ENCODE results near the gene TBC1D23. TPM values are rescaled to one million over a fixed set of nuclear protein-coding genes. Genes with fewer than 3 reads are reported as not detected.
"Not testable (repeated sequence)": the region's sequence is repeated elsewhere in the genome, so short reads cannot be mapped to it uniquely, and the experiment has no call there.

TBC1D23 gene
- total RNA-seq, 5 donors from 2014 or later (not counting 1 experiment from before 2014, with no cell fraction given) = 26.4 to 33.4 (median 31.9) TPM

DNA sequence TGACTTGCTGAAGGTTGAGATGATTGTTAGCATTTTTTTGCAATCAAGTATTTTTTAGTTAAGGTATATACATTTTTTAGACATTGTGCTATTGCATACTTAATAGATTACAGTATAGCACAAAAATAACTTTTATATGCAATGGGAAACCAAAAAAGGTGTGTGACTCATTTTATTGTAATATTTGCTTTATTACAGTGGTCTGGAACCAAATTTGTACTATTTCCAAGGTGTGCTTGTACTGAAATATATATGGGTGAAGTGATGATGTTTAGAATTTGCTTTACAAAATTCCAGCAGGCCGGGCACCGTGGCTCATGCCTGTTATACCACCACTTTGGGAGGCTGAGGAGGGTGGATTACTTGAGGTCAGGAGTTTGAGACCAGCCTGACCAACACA is 29.1 kb upstream of the TBC1D23 start:
- no peak overlapping the region for H3K4me3 ChIP-seq (ENCODE audit: control insufficient read depth in 1 of 2, extremely low read depth in 1 of 2, low read length in 1 of 2)
- no peaks in the 10 kb centered on the region for H3K9me3 ChIP-seq
- no peaks in the 10 kb centered on the region for H3K36me3 ChIP-seq (ENCODE audit: control insufficient read depth in 2 of 2, extremely low read depth in 1 of 2, insufficient read depth in 1 of 2, low read length in 1 of 2)
- no peaks in the 10 kb centered on the region for H3K4me1 ChIP-seq (ENCODE audit: control insufficient read depth in 1 of 2, extremely low read depth in 1 of 2, insufficient read depth in 2 of 2, low read length in 2 of 2)
- POLR2A ChIA-PET = no interaction called here
- Mint-ChIP-seq H3K36me3 (no peaks in the 10 kb centered on the region), H3K27ac (no peak overlapping the region), H3K4me3 (no peak overlapping the region), H3K9me3 (no peaks in the 10 kb centered on the region), H3K4me1 (peaks cover 0 to 8% (median 5%) of the 10 kb centered on the region in 3 donors), H3K27me3 (peaks cover 1 to 5% of the 10 kb centered on the region in 2 donors)
- no peak for DNase-seq
- CTCF ChIA-PET = no interaction called here
- no peak for ATAC-seq (replicated peaks in 1 of 4)
- H3K27ac ChIP-seq (ENCODE audit: low read length) = no peak overlapping the region
- H3K27me3 ChIP-seq (replicated peaks in 1 of 2; ENCODE audit: control insufficient read depth in 2 of 2, extremely low read depth in 1 of 2, insufficient read depth in 2 of 2, low read length in 1 of 2) = no peaks in the 10 kb centered on the region
- WGBS (ENCODE audit: insufficient coverage) = 100% methylated on average over 2 of the region's 2 CpGs

DNA sequence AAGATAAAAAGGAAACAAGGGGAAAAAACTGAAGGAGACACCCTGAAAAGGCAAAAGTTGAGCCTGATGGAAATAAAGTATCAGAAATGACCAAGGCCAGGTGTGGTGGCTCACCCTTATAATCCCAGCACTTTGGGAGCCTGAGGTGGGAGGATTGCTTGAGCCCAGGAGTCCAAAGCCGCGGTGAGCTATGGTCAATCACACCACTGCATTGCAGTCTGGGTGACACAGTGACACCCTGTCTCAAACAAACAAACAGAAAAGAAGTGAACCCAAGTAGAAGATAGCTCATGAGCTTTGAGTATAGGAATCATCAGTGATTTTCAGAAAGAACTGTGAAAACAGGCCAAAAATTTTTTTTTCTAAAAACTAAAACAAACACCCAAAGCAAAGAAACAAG is 26.4 kb upstream of the TBC1D23 start:
- Histone ChIP-seq H3K4me1 (ENCODE audit: control insufficient read depth in 1 of 2, extremely low read depth in 1 of 2, insufficient read depth in 2 of 2, low read length in 2 of 2) (no peaks in the 10 kb centered on the region), H3K27me3 (replicated peaks in 1 of 2; ENCODE audit: control insufficient read depth in 2 of 2, extremely low read depth in 1 of 2, insufficient read depth in 2 of 2, low read length in 1 of 2) (peaks cover 0 to 3% of the 10 kb centered on the region in 2 experiments), H3K4me3 (ENCODE audit: control insufficient read depth in 1 of 2, extremely low read depth in 1 of 2, low read length in 1 of 2) (no peak overlapping the region), H3K36me3 (ENCODE audit: control insufficient read depth in 2 of 2, extremely low read depth in 1 of 2, insufficient read depth in 1 of 2, low read length in 1 of 2) (no peaks in the 10 kb centered on the region), H3K9me3 (no peaks in the 10 kb centered on the region), H3K27ac (ENCODE audit: low read length) (no peak overlapping the region)
- 100% methylated on average over 1 of the region's 2 CpGs for WGBS (ENCODE audit: insufficient coverage)
- ChIA-PET CTCF (interaction anchor here in 1 of 2 donors (0.7 kb wide), 1 partner anchor 158 kb away, joined by 5 read pairs; no protein-coding TSS in a partner anchor), POLR2A (no interaction called here)
- DNase-seq = no peak
- no peak for ATAC-seq (replicated peaks in 1 of 4)
- Mint-ChIP-seq H3K36me3 (peaks cover 2% of the 10 kb centered on the region), H3K27ac (no peak overlapping the region), H3K4me1 (peaks cover 0 to 2% (median 1%) of the 10 kb centered on the region in 3 donors), H3K4me3 (no peak overlapping the region), H3K27me3 (peaks cover 1 to 5% of the 10 kb centered on the region in 2 donors), H3K9me3 (peaks cover 4 to 9% (median 6%) of the 10 kb centered on the region in 3 donors)

DNA sequence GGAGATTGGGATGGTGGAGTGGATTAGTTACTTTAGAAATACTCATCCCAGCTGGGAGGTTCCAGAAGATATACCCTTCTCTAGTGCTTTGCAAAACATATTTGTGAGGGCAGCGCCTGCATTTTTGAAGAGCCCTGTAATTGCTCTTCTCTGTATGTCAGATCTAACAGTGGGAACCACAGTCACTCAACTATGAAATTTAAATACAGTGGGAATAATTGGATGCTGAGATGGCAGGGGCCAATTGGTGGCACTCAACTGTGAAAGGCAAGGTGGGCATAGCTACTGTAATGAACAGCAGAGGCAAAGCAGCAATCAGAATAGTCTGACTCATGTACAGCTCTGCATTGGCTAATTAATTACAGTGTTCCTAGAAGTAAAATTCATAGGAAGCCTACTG is 22.2 kb upstream of the TBC1D23 start:
- Histone ChIP-seq H3K27ac (ENCODE audit: low read length) (no peak overlapping the region), H3K4me1 (ENCODE audit: control insufficient read depth in 1 of 2, extremely low read depth in 1 of 2, insufficient read depth in 2 of 2, low read length in 2 of 2) (no peaks in the 10 kb centered on the region), H3K4me3 (ENCODE audit: control insufficient read depth in 1 of 2, extremely low read depth in 1 of 2, low read length in 1 of 2) (no peak overlapping the region), H3K36me3 (ENCODE audit: control insufficient read depth in 2 of 2, extremely low read depth in 1 of 2, insufficient read depth in 1 of 2, low read length in 1 of 2) (no peaks in the 10 kb centered on the region), H3K9me3 (no peaks in the 10 kb centered on the region), H3K27me3 (replicated peaks in 1 of 2; ENCODE audit: control insufficient read depth in 2 of 2, extremely low read depth in 1 of 2, insufficient read depth in 2 of 2, low read length in 1 of 2) (peaks cover 0 to 3% of the 10 kb centered on the region in 2 experiments)
- no peaks in the 10 kb centered on the region for H3K4me1 Mint-ChIP-seq
- H3K27me3 Mint-ChIP-seq = peaks cover 0 to 1% of the 10 kb centered on the region in 2 donors
- DNase-seq (no peak), ATAC-seq (replicated peaks in 1 of 4) (no peak)
- H3K27ac Mint-ChIP-seq = no peak overlapping the region
- peaks cover 2% of the 10 kb centered on the region for H3K36me3 Mint-ChIP-seq
- no peak overlapping the region for H3K4me3 Mint-ChIP-seq
- ChIA-PET POLR2A (no interaction called here), CTCF (interaction anchor here in 1 of 2 donors (1.0 kb wide), 1 partner anchor 406 kb away, joined by 7 read pairs; no protein-coding TSS in a partner anchor)
- no CpG with 5 or more reads among the region's 1 CpG for WGBS (ENCODE audit: insufficient coverage)
- peaks cover 4 to 9% (median 6%) of the 10 kb centered on the region in 3 donors for H3K9me3 Mint-ChIP-seq

DNA sequence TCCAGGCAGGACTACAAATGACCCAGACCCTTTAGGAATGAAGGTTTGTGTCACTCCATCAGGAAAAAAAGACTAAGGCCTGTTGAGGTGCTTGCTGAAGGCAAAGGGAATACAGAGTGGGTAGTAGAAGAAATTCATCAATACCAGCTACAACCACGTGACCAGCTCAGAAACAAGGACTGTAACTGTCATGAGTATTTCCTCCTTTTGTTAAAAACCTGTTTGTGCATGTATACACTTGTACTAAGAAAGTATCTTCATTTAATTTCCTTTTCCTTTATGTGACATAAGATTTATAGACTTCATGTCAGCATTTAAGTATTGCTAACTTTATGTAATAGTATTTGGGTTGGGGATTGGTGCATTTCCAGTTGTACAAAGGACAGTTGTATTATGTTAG is 18.3 kb upstream of the TBC1D23 start:
- not testable (repeated sequence) for H3K9me3 Mint-ChIP-seq; ATAC-seq (replicated peaks in 1 of 4)
- WGBS (ENCODE audit: insufficient coverage) = no CpG with 5 or more reads among the region's 1 CpG

DNA sequence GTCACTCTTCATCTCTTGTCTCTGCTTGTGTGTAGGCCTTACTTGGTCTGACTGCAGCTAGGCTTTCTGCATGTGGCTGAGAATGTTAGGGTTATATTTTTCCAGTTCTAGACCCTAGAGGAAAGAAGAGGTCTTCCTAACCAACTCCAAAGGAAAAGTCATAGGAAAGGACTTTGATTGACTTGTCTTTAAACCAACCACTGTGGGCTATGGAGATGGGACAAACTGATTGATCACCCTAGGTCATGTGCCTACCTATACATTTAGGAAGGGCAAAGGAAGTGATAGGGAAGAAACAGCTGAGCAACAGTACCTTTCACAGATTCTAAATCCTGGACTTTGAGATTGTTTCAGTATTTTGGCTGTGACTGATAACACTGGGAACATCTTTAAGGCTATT is 16.5 kb upstream of the TBC1D23 start:
- Histone ChIP-seq H3K27ac (ENCODE audit: low read length) (no peak overlapping the region), H3K9me3 (no peaks in the 10 kb centered on the region), H3K27me3 (replicated peaks in 1 of 2; ENCODE audit: control insufficient read depth in 2 of 2, extremely low read depth in 1 of 2, insufficient read depth in 2 of 2, low read length in 1 of 2) (no peaks in the 10 kb centered on the region), H3K4me3 (ENCODE audit: control insufficient read depth in 1 of 2, extremely low read depth in 1 of 2, low read length in 1 of 2) (no peak overlapping the region), H3K4me1 (ENCODE audit: control insufficient read depth in 1 of 2, extremely low read depth in 1 of 2, insufficient read depth in 2 of 2, low read length in 2 of 2) (no peaks in the 10 kb centered on the region), H3K36me3 (ENCODE audit: control insufficient read depth in 2 of 2, extremely low read depth in 1 of 2, insufficient read depth in 1 of 2, low read length in 1 of 2) (no peaks in the 10 kb centered on the region)
- Mint-ChIP-seq H3K27me3 (peaks cover 0 to 4% of the 10 kb centered on the region in 2 donors), H3K4me1 (no peaks in the 10 kb centered on the region), H3K36me3 (no peaks in the 10 kb centered on the region), H3K9me3 (no peaks in the 10 kb centered on the region), H3K4me3 (no peak overlapping the region), H3K27ac (no peak overlapping the region)
- ChIA-PET POLR2A (no interaction called here), CTCF (no interaction called here)
- ATAC-seq (replicated peaks in 1 of 4) (no peak), DNase-seq (no peak)

More for the DNA sequence above, 18.3 kb upstream of the TBC1D23 start:
- H3K9me3 ChIP-seq; H3K4me3 ChIP-seq (ENCODE audit: control insufficient read depth in 1 of 2, extremely low read depth in 1 of 2, low read length in 1 of 2); H3K4me3 Mint-ChIP-seq; DNase-seq; H3K27me3 Mint-ChIP-seq; H3K4me1 ChIP-seq (ENCODE audit: control insufficient read depth in 1 of 2, extremely low read depth in 1 of 2, insufficient read depth in 2 of 2, low read length in 2 of 2); H3K36me3 Mint-ChIP-seq; H3K4me1 Mint-ChIP-seq; H3K36me3 ChIP-seq (ENCODE audit: control insufficient read depth in 2 of 2, extremely low read depth in 1 of 2, insufficient read depth in 1 of 2, low read length in 1 of 2); H3K27ac ChIP-seq (ENCODE audit: low read length); CTCF ChIA-PET; H3K27ac Mint-ChIP-seq; POLR2A ChIA-PET; H3K27me3 ChIP-seq (replicated peaks in 1 of 2; ENCODE audit: control insufficient read depth in 2 of 2, extremely low read depth in 1 of 2, insufficient read depth in 2 of 2, low read length in 1 of 2): not testable (repeated sequence)

DNA sequence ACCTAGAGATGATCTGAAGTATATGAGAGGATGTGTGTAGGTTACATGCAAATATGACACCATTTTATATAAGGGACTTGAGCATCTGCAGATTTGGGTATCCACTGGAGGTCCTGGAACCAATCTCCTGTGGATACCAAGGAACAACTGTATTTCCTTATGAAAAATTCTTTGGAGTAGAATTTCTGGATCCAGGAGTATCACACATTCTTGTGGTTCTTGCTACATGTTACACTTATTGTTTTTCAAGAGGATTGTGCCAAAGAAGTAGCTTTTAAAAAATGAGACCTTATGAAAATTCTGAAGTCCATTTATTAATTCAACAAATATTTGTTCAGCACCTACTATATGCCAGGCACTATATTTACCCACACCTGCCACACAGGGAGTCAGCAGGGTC is 15.7 kb upstream of the TBC1D23 start:
- Mint-ChIP-seq H3K9me3 (no peaks in the 10 kb centered on the region), H3K4me3 (no peak overlapping the region), H3K27me3 (peaks cover 0 to 4% of the 10 kb centered on the region in 2 donors), H3K36me3 (no peaks in the 10 kb centered on the region), H3K4me1 (no peaks in the 10 kb centered on the region), H3K27ac (no peak overlapping the region)
- H3K4me1 ChIP-seq (ENCODE audit: control insufficient read depth in 1 of 2, extremely low read depth in 1 of 2, insufficient read depth in 2 of 2, low read length in 2 of 2) = no peaks in the 10 kb centered on the region
- POLR2A ChIA-PET = no interaction called here
- H3K4me3 ChIP-seq (ENCODE audit: control insufficient read depth in 1 of 2, extremely low read depth in 1 of 2, low read length in 1 of 2) = no peak overlapping the region
- DNase-seq = no peak
- H3K36me3 ChIP-seq (ENCODE audit: control insufficient read depth in 2 of 2, extremely low read depth in 1 of 2, insufficient read depth in 1 of 2, low read length in 1 of 2) = no peaks in the 10 kb centered on the region
- no peak overlapping the region for H3K27ac ChIP-seq (ENCODE audit: low read length)
- CTCF ChIA-PET = interaction anchor here in 1 of 2 donors (0.5 kb wide), 1 partner anchor 9 kb away, joined by 6 read pairs; no protein-coding TSS in a partner anchor
- no peaks in the 10 kb centered on the region for H3K9me3 ChIP-seq
- no peaks in the 10 kb centered on the region for H3K27me3 ChIP-seq (replicated peaks in 1 of 2; ENCODE audit: control insufficient read depth in 2 of 2, extremely low read depth in 1 of 2, insufficient read depth in 2 of 2, low read length in 1 of 2)
- ATAC-seq (replicated peaks in 1 of 4) = no peak

DNA sequence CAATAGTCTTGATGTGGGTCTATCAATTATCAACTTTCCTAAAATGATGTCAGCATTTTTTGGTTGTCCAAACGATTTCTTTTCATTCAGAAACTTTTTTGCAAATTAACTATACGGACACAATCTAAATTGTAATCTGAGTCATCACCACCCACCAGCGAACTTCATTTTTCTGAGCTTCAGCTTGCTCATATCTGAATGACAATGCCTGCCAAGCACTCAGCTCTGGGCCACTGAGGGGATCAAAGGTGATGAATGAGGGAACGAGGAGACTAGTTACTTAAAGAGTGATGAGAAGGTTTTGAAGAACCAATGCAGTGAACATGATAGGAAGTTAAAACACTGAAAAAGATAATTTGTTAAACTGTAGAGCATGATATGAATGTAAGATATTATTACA is 14.9 kb upstream of the TBC1D23 start:
- H3K9me3 ChIP-seq = no peaks in the 10 kb centered on the region
- no peaks in the 10 kb centered on the region for H3K36me3 ChIP-seq (ENCODE audit: control insufficient read depth in 2 of 2, extremely low read depth in 1 of 2, insufficient read depth in 1 of 2, low read length in 1 of 2)
- no peaks in the 10 kb centered on the region for H3K4me1 ChIP-seq (ENCODE audit: control insufficient read depth in 1 of 2, extremely low read depth in 1 of 2, insufficient read depth in 2 of 2, low read length in 2 of 2)
- H3K4me3 ChIP-seq (ENCODE audit: control insufficient read depth in 1 of 2, extremely low read depth in 1 of 2, low read length in 1 of 2) = no peak overlapping the region
- ChIA-PET POLR2A (no interaction called here), CTCF (no interaction called here)
- H3K27ac ChIP-seq (ENCODE audit: low read length) = no peak overlapping the region
- Mint-ChIP-seq H3K27me3 (peaks cover 0 to 4% of the 10 kb centered on the region in 2 donors), H3K9me3 (no peaks in the 10 kb centered on the region), H3K4me3 (no peak overlapping the region), H3K36me3 (no peaks in the 10 kb centered on the region), H3K4me1 (no peaks in the 10 kb centered on the region), H3K27ac (no peak overlapping the region)
- ATAC-seq (replicated peaks in 1 of 4) (no peak), DNase-seq (no peak)
- no CpG with 5 or more reads among the region's 4 CpGs for WGBS (ENCODE audit: insufficient coverage)
- H3K27me3 ChIP-seq (replicated peaks in 1 of 2; ENCODE audit: control insufficient read depth in 2 of 2, extremely low read depth in 1 of 2, insufficient read depth in 2 of 2, low read length in 1 of 2) = no peaks in the 10 kb centered on the region
